Fibroblast of the aortic adventitia (primary cell): ENCODE data around the gene RYK. TPM values are rescaled to one million over a fixed set of nuclear protein-coding genes. Genes with fewer than 3 reads are reported as not detected.

Experiments
- DNase-seq: peaks from one replicate; pipeline ENCODE4 v3.0.0-alpha.2; 2010; ENCODE audit warnings: low read depth
- H3K4me3 ChIP-seq: 2 replicates; pipeline ENCODE4 v1.5.1; 2011; ENCODE audit warnings: low read depth, mild to moderate bottlenecking, control low read depth, low read length, moderate library complexity
- CTCF ChIP-seq: IDR thresholded peaks from 2 replicates; pipeline ENCODE4 v1.5.1; 2011; ENCODE audit warnings: mild to moderate bottlenecking, low read length, control low read depth, inconsistent platforms; ENCODE audit not compliant: insufficient read depth
- total RNA-seq: library from RNA; depleted of rRNA; stranded (reverse); fragments of >200 nt; gene quantifications from 2 replicates; pipeline ENCODE4 v1.2.3, GENCODE V29; 2012; ENCODE audit warnings: low replicate concordance

The RYK gene
- total RNA-seq, 1 donor, result 87.2 TPM

GRCh38 chr3:134258761-134259347 lies 8.2 kb upstream of the RYK start:
- no peak for DNase-seq

GRCh38 chr3:134255404-134255803 lies 4.7 kb upstream of the RYK start:
- no peak for DNase-seq
- no peak overlapping the region for H3K4me3 ChIP-seq
- no peak for TF ChIP-seq CTCF

More at GRCh38 chr3:134258761-134259347, 8.2 kb upstream of the RYK start:
- TF ChIP-seq CTCF, result no peak
- no peak overlapping the region for H3K4me3 ChIP-seq

- H3K4me3 ChIP-seq, result no peak overlapping the region
- no peak for DNase-seq
- no peak for TF ChIP-seq CTCF
Observed at GRCh38 chr3:134253475-134254226, 3.0 kb upstream of the RYK start.

- no peak for TF ChIP-seq CTCF
- H3K4me3 ChIP-seq, result no peak overlapping the region
- DNase-seq, result no peak
Observed at GRCh38 chr3:134252766-134253165, 2.1 kb upstream of the RYK start.

- TF ChIP-seq CTCF, result no peak
- H3K4me3 ChIP-seq, result no peak overlapping the region
- no peak for DNase-seq
Observed at GRCh38 chr3:134251731-134252391, 1.2 kb upstream of the RYK start.

GRCh38 chr3:134249935-134250716 lies 533 bp downstream of the RYK start:
- no peak for TF ChIP-seq CTCF
- peak; percentile 33 for DNase-seq

More at GRCh38 chr3:134249935-134250716, 533 bp downstream of the RYK start:
- H3K4me3 ChIP-seq, result peak overlapping the region; percentile 71
